OCI-LY1 (cell line): Measurements from ENCODE around the gene MTMR12.

ENCODE experiments used
- H2AFZ ChIP-seq: fragments of 200-600 bp; sonication (generic), shearing (Covaris generic); 2 replicates; pipeline ENCODE4 v1.6.0; 2014; ENCODE audit warnings: antibody characterized with exemption, mild to moderate bottlenecking, low read length
- H3F3A ChIP-seq: fragments of 200-600 bp; sonication (generic), shearing (Covaris generic); 2 replicates; pipeline ENCODE4 v1.6.0; 2014; ENCODE audit warnings: mild to moderate bottlenecking, antibody characterized with exemption, low read length, moderate library complexity; ENCODE audit not compliant: insufficient read depth
- H3K27ac ChIP-seq: fragments of 200-600 bp; sonication (generic); 2 replicates; pipeline ENCODE4 v1.5.1; 2014; ENCODE audit warnings: low read length, mixed run types, mild to moderate bottlenecking, low read depth; ENCODE audit not compliant: poor library complexity, severe bottlenecking
- H3K27me3 ChIP-seq: fragments of 200-600 bp; sonication (generic); 2 replicates; pipeline ENCODE4 v1.6.0; 2014; ENCODE audit warnings: antibody characterized with exemption, mild to moderate bottlenecking, low read length, moderate library complexity; ENCODE audit not compliant: insufficient read depth
- H3K36me3 ChIP-seq: fragments of 200-600 bp; sonication (generic); 2 replicates; pipeline ENCODE4 v1.6.1; 2014; ENCODE audit warnings: mild to moderate bottlenecking, antibody characterized with exemption, low read length, moderate library complexity, mixed read lengths; ENCODE audit not compliant: insufficient read depth
- H3K4me1 ChIP-seq: fragments of 200-600 bp; sonication (generic); 2 replicates; pipeline ENCODE4 v1.5.1; 2014; ENCODE audit warnings: mild to moderate bottlenecking, low read length, moderate library complexity; ENCODE audit not compliant: insufficient read depth, severe bottlenecking
- H3K4me2 ChIP-seq: fragments of 200-600 bp; sonication (generic), shearing (Covaris generic); 2 replicates; pipeline ENCODE4 v1.6.1; 2014; ENCODE audit warnings: low read length
- H3K4me3 ChIP-seq: fragments of 200-600 bp; sonication (generic); 2 replicates; pipeline ENCODE4 v1.5.1; 2014; ENCODE audit warnings: low read length, low read depth, mild to moderate bottlenecking, mixed read lengths; ENCODE audit not compliant: poor library complexity, severe bottlenecking
- H3K79me2 ChIP-seq: fragments of 200-600 bp; shearing (Covaris generic); 2 replicates; pipeline ENCODE4 v1.6.1; 2016; ENCODE audit warnings: mixed run types, low read length, mixed read lengths; ENCODE audit not compliant: insufficient read depth
- H3K9ac ChIP-seq: fragments of 200-600 bp; sonication (generic), shearing (Covaris generic); 2 replicates; pipeline ENCODE4 v1.6.1; 2014; ENCODE audit warnings: mild to moderate bottlenecking, low read length, mixed read lengths
- H3K9me2 ChIP-seq: fragments of 200-600 bp; sonication (generic), shearing (Covaris generic); 2 replicates; pipeline ENCODE4 v1.6.1; 2014; ENCODE audit warnings: low read depth, mild to moderate bottlenecking, low read length, mixed read lengths
- H3K9me3 ChIP-seq: fragments of 200-600 bp; shearing (Covaris generic); 2 replicates; pipeline ENCODE4 v1.6.1; 2014; ENCODE audit warnings: low read length, mixed read lengths
- H4K20me1 ChIP-seq: fragments of 200-600 bp; sonication (generic), shearing (Covaris generic); 2 replicates; pipeline ENCODE4 v1.6.0; 2016; ENCODE audit warnings: mild to moderate bottlenecking, low read length; ENCODE audit not compliant: insufficient read depth
- CTCF ChIP-seq: fragments of 200-600 bp; sonication (generic), shearing (Covaris generic); IDR thresholded peaks from 2 replicates; pipeline ENCODE4 v1.5.1; 2017; ENCODE audit warnings: mild to moderate bottlenecking, antibody characterized with exemption, low read length, moderate library complexity, mixed read lengths
- EZH2 ChIP-seq: fragments of 200-600 bp; sonication (generic), shearing (Covaris generic); IDR thresholded peaks from 2 replicates; pipeline ENCODE4 v1.8.0; 2017; ENCODE audit warnings: borderline replicate concordance, mixed run types, mild to moderate bottlenecking, antibody characterized with exemption, low read length, moderate library complexity, mixed read lengths

The MTMR12 gene

GRCh38 chr5:32326216-32326772, 13.6 kb upstream of the MTMR12 start:
- Histone ChIP-seq H3K4me2 (no peak overlapping the region), H3K36me3 (no peaks in the 10 kb centered on the region; the same call in 1 of the 2 replicates), H3K27me3 (no peaks in the 10 kb centered on the region), H3K79me2 (no peaks in the 10 kb centered on the region), H3K4me3 (no peak overlapping the region), H3K9ac (no peak overlapping the region), H3K4me1 (no peaks in the 10 kb centered on the region), H3K9me3 (peaks cover 6% of the 10 kb centered on the region; the same call in 1 of the 2 replicates), H4K20me1 (no peaks in the 10 kb centered on the region), H2AFZ (no peak overlapping the region), H3K9me2 (no peaks in the 10 kb centered on the region), H3K27ac (no peak overlapping the region), H3F3A (no peaks in the 10 kb centered on the region)
- TF ChIP-seq CTCF (no peak), EZH2 (no peak)

- no peaks in the 10 kb centered on the region for H3F3A ChIP-seq
- H2AFZ ChIP-seq, result no peak overlapping the region
- no peaks in the 10 kb centered on the region; the same call in 1 of the 2 replicates for H3K36me3 ChIP-seq
- no peaks in the 10 kb centered on the region for H3K4me1 ChIP-seq
- H3K27me3 ChIP-seq, result no peaks in the 10 kb centered on the region
- peaks cover 6% of the 10 kb centered on the region; the same call in 1 of the 2 replicates for H3K9me3 ChIP-seq
- no peaks in the 10 kb centered on the region for H3K9me2 ChIP-seq
- TF ChIP-seq EZH2, result no peak
- TF ChIP-seq CTCF, result no peak
- H3K4me3 ChIP-seq, result no peak overlapping the region
- H4K20me1 ChIP-seq, result no peaks in the 10 kb centered on the region
- H3K9ac ChIP-seq, result no peak overlapping the region
- H3K27ac ChIP-seq, result no peak overlapping the region
- H3K4me2 ChIP-seq, result no peak overlapping the region
- no peaks in the 10 kb centered on the region for H3K79me2 ChIP-seq
These were observed 12.9 kb upstream of the MTMR12 start for GRCh38 chr5:32325616-32326015.

- Histone ChIP-seq H3K9me2 (no peaks in the 10 kb centered on the region), H3K9ac (no peak overlapping the region), H3K27me3 (no peaks in the 10 kb centered on the region), H3K4me1 (no peaks in the 10 kb centered on the region), H4K20me1 (no peaks in the 10 kb centered on the region), H2AFZ (no peak overlapping the region), H3K36me3 (no peaks in the 10 kb centered on the region; the same call in 1 of the 2 replicates), H3K4me3 (no peak overlapping the region), H3K27ac (no peak overlapping the region), H3K9me3 (peaks cover 6% of the 10 kb centered on the region; the same call in 1 of the 2 replicates), H3F3A (no peaks in the 10 kb centered on the region), H3K79me2 (no peaks in the 10 kb centered on the region), H3K4me2 (no peak overlapping the region)
- TF ChIP-seq CTCF (no peak), EZH2 (no peak)
These were observed 12.3 kb upstream of the MTMR12 start for GRCh38 chr5:32325062-32325461.
